Loucy (cell line): ENCODE results near the gene USPL1.
A peak's percentile ranks its signal among the peaks of the same experiment; 100 is the strongest.

Experiments
- H2AFZ ChIP-seq: fragments of 200-600 bp; sonication (generic); 2 replicates; pipeline ENCODE4 v1.6.0; 2016; ENCODE audit warnings: antibody characterized with exemption, mild to moderate bottlenecking, low read length, moderate library complexity
- H3F3A ChIP-seq: fragments of 200-600 bp; 2 replicates; pipeline ENCODE4 v1.6.0; 2016; ENCODE audit warnings: antibody characterized with exemption, low read depth, mild to moderate bottlenecking
- H3K27me3 ChIP-seq: fragments of 200-600 bp; sonication (generic); 2 replicates; pipeline ENCODE4 v1.6.1; 2014; ENCODE audit warnings: low read length, mild to moderate bottlenecking; ENCODE audit not compliant: insufficient read depth, poor library complexity, severe bottlenecking
- H3K36me3 ChIP-seq: fragments of 200-600 bp; sonication (generic); 2 replicates; pipeline ENCODE4 v1.6.1; 2016; ENCODE audit warnings: low read length; ENCODE audit not compliant: insufficient read depth
- H3K4me1 ChIP-seq: fragments of 200-600 bp; sonication (generic); 2 replicates; pipeline ENCODE4 v1.5.1; 2014; ENCODE audit warnings: low read length, mild to moderate bottlenecking; ENCODE audit not compliant: insufficient read depth, poor library complexity, severe bottlenecking
- H3K4me2 ChIP-seq: fragments of 200-600 bp; sonication (generic); 2 replicates; pipeline ENCODE4 v1.6.0; 2014; ENCODE audit warnings: antibody characterized with exemption, low read length, low read depth, mild to moderate bottlenecking; ENCODE audit not compliant: poor library complexity, severe bottlenecking
- H3K4me3 ChIP-seq: fragments of 200-600 bp; sonication (generic); 2 replicates; pipeline ENCODE4 v1.5.1; 2014; ENCODE audit warnings: low read length, mild to moderate bottlenecking, mixed read lengths; ENCODE audit not compliant: poor library complexity, severe bottlenecking
- H3K79me2 ChIP-seq: fragments of 200-600 bp; sonication (generic); 2 replicates; pipeline ENCODE4 v1.6.1; 2014; ENCODE audit warnings: low read length; ENCODE audit not compliant: insufficient read depth
- H3K9ac ChIP-seq: fragments of 200-600 bp; sonication (generic); 2 replicates; pipeline ENCODE4 v1.6.0; 2014; ENCODE audit warnings: mild to moderate bottlenecking, low read depth, low read length, moderate library complexity; ENCODE audit not compliant: poor library complexity, severe bottlenecking
- H3K9me2 ChIP-seq: fragments of 200-600 bp; sonication (generic); replicated peaks from 2 replicates; pipeline ENCODE4 v1.6.1; 2016; ENCODE audit warnings: low read depth, low read length, mixed read lengths
- H3K9me3 ChIP-seq: fragments of 200-600 bp; sonication (generic); 2 replicates; pipeline ENCODE4 v1.6.1; 2014; ENCODE audit warnings: mild to moderate bottlenecking, antibody characterized with exemption, low read length, low read depth; ENCODE audit not compliant: insufficient read depth
- H4K20me1 ChIP-seq: fragments of 200-600 bp; sonication (generic); 2 replicates; pipeline ENCODE4 v1.6.0; 2014; ENCODE audit warnings: antibody characterized with exemption, low read length, mild to moderate bottlenecking; ENCODE audit not compliant: insufficient read depth, poor library complexity, severe bottlenecking
- CTCF ChIP-seq: fragments of 200-600 bp; sonication (generic); conservative IDR thresholded peaks from 2 replicates; pipeline ENCODE4 v1.5.1; 2014; ENCODE audit warnings: mild to moderate bottlenecking, antibody characterized with exemption, low read length
- EZH2phosphoT487 ChIP-seq: fragments of 200-600 bp; IDR thresholded peaks from 2 replicates; pipeline ENCODE4 v1.6.1; 2018; ENCODE audit warnings: antibody characterized with exemption, mild to moderate bottlenecking, moderate library complexity, borderline replicate concordance

Gene USPL1

DNA sequence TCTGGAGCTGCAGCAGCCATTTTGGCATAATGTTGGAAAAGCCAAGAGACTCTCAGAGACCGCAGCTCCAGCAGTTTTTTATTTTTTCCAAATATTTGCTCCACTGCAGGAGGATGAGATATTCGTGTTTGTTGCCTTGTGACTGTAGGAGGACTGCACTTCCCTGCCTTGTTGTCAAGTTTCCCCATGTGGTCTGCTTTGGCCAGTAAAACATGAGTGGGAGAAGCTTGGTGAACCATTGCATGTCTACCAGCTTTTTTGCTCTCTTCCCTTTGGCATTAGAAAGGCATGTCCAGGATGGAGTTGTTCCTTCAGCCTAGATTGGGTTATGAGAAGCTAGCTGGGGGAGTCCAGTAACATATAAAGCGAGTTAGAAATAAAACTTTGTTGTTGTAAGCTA is 69.9 kb downstream of the USPL1 start:
- H3K27me3 ChIP-seq: no peaks in the 10 kb centered on the region
- no peak overlapping the region; the same call in 1 of the 2 replicates for H2AFZ ChIP-seq
- no peaks in the 10 kb centered on the region for H3K9me2 ChIP-seq
- no peaks in the 10 kb centered on the region for H3K79me2 ChIP-seq
- no peaks in the 10 kb centered on the region for H3K36me3 ChIP-seq
- peaks cover 9% of the 10 kb centered on the region for H3K4me1 ChIP-seq
- H3K4me3 ChIP-seq: no peak overlapping the region
- no peaks in the 10 kb centered on the region for H3K9me3 ChIP-seq
- no peaks in the 10 kb centered on the region for H4K20me1 ChIP-seq
- H3F3A ChIP-seq: no peaks in the 10 kb centered on the region
- TF ChIP-seq CTCF (no peak), EZH2phosphoT487 (no peak)
- H3K9ac ChIP-seq: no peak overlapping the region
- H3K4me2 ChIP-seq: no peak overlapping the region

DNA sequence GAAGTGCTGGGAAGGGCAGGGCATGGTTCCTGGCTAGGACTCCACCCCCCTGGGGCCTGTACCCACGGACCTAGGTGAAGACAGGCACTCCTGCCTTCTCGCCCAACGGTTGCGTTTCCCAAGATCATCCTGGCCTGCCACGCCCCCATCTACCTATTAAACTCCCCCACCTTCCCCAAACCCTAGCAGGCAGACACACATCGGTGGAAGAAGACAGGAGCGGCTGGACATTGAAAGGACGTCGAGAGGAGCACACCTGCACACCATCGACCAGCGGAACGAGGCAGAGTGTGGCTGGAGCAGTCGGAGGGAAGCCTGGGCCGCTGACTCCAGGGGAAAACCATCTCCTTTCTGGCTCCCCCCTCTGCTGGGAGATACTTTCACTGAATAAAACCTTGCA is 72.0 kb downstream of the USPL1 start:
- H2AFZ ChIP-seq: no peak overlapping the region
- H3K9me3 ChIP-seq: no peaks in the 10 kb centered on the region
- H4K20me1 ChIP-seq: no peaks in the 10 kb centered on the region
- no peaks in the 10 kb centered on the region for H3K9me2 ChIP-seq
- H3K36me3 ChIP-seq: no peaks in the 10 kb centered on the region
- H3K9ac ChIP-seq: no peak overlapping the region
- no peaks in the 10 kb centered on the region for H3K27me3 ChIP-seq
- peaks cover 13% of the 10 kb centered on the region for H3K4me1 ChIP-seq
- H3K4me2 ChIP-seq: no peak overlapping the region
- no peaks in the 10 kb centered on the region for H3F3A ChIP-seq
- H3K79me2 ChIP-seq: no peaks in the 10 kb centered on the region
- TF ChIP-seq EZH2phosphoT487 (no peak), CTCF (no peak)
- H3K4me3 ChIP-seq: no peak overlapping the region

DNA sequence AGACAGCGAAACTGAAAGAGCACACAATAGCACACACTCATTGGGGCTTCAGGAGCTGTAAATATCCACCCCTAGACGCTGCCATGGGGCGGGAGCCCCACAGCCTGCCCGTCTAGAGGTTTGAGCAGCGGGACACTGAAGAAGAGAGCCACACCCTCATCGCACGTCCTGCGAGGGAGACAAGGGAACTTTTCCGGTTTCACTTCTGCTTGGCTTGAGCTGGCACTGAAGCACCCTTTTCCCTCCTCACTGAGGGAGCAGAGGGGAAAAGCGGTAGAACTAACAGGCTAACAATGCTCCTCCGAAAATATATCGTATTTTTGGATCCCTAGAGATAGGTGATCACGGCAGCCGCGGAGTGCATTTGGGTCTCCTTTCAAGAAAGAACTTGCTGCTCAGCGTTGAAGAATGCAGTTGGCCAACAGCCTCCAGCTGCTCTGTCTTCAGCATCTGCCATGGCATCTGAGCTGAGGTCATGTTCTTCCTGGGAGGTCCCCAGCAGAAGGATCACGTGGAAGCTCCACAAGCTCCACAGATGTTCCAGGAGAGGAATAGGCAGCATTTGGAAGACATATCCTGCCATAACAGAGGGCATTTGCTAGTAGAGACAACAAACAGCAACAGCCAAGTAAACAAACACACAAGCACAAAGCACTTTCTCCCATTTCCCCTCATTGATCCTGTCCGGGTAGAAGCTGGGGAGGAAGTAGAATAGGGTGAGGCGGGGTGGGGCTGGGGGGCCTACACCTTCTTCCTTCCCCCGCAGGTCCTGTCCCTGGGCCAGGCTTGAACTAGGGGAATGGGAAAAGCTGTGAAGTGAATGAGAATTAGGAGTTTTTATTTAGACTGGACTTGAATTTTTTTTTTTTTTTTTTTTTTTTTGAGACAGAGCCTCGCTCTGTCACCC is 72.8 kb downstream of the USPL1 start:
- H3F3A ChIP-seq: peaks cover 3% of the 10 kb centered on the region; the same call in 1 of the 2 replicates
- H3K4me1 ChIP-seq: peaks cover 21% of the 10 kb centered on the region
- peak overlapping the region; percentile 39 for H3K4me2 ChIP-seq
- H4K20me1 ChIP-seq: no peaks in the 10 kb centered on the region
- H3K9me3 ChIP-seq: no peaks in the 10 kb centered on the region
- H3K79me2 ChIP-seq: no peaks in the 10 kb centered on the region
- no peaks in the 10 kb centered on the region for H3K36me3 ChIP-seq
- no peak for TF ChIP-seq EZH2phosphoT487
- no peak for TF ChIP-seq CTCF
- no peaks in the 10 kb centered on the region for H3K9me2 ChIP-seq
- no peaks in the 10 kb centered on the region for H3K27me3 ChIP-seq
- peak overlapping the region; percentile 22 for H3K4me3 ChIP-seq
- peak overlapping the region; percentile 15 for H3K9ac ChIP-seq
- peak overlapping the region; percentile 63; the same call in 1 of the 2 replicates for H2AFZ ChIP-seq
